Mammary epithelial cell (primary cell): ENCODE measurements around the gene TNS1.

Experiments
- CTCF ChIP-seq, 2 donors: IDR thresholded peaks in 1 of 2; conservative IDR thresholded peaks in 1 of 2; 2 replicates each; pipeline ENCODE4 v1.5.1; 2011 to 2012; ENCODE audit warnings: inconsistent platforms in 2 of 2, low read length in 2 of 2, mild to moderate bottlenecking in 2 of 2, control low read depth in 1 of 2, low read depth in 1 of 2; ENCODE audit not compliant: insufficient read depth in 1 of 2; ENCODE audit errors: extremely low read depth in 1 of 2
- EZH2 ChIP-seq: IDR thresholded peaks from 2 replicates; pipeline ENCODE4 v1.6.1; 2012; ENCODE audit warnings: low read length, inconsistent platforms, borderline replicate concordance

GRCh38 chr2:217813828-217814227 lies 189.0 kb downstream of the TNS1 start:
- no peak for TF ChIP-seq CTCF (conservative IDR thresholded peaks at IDR 0.05 in 1 of 2, IDR thresholded peaks at IDR 0.05 in 1 of 2; ENCODE audit: extremely low read depth in 1 of 2, insufficient read depth in 1 of 2, low read depth in 1 of 2, low read length in 2 of 2)
- no peak for TF ChIP-seq EZH2
